HG02678 (cell line): ENCODE measurements around the gene WHRN.
A peak's percentile ranks its signal among the peaks of the same experiment; 100 is the strongest.

Experiments used
- ATAC-seq: cut with Tn5 transposase; IDR thresholded peaks from one replicate; pipeline ENCODE4 v1.9.1; 2021; ENCODE audit warnings: mild to moderate bottlenecking, moderate library complexity; ENCODE audit not compliant: unreplicated experiment

WHRN gene

DNA sequence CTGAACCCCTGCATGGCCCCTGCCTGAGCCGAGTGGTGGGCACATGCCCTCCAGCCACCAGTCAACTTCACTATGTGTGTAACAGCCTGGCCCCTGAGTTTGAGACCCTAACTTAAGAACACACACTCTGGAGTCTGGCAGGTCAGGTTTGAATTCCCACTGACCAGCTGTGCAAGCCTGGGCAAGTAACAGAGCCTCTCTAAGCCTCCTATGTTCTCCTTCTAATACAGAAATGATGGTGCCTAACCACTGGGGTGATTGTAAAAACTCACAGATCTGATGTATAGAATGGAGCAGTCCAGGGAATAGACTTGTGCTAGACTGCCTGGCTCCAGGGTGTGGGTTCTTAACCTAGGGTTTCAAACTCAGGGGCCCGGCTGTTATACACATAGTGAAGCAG, 100.7 kb downstream of the WHRN start:
- ATAC-seq = no peak

DNA sequence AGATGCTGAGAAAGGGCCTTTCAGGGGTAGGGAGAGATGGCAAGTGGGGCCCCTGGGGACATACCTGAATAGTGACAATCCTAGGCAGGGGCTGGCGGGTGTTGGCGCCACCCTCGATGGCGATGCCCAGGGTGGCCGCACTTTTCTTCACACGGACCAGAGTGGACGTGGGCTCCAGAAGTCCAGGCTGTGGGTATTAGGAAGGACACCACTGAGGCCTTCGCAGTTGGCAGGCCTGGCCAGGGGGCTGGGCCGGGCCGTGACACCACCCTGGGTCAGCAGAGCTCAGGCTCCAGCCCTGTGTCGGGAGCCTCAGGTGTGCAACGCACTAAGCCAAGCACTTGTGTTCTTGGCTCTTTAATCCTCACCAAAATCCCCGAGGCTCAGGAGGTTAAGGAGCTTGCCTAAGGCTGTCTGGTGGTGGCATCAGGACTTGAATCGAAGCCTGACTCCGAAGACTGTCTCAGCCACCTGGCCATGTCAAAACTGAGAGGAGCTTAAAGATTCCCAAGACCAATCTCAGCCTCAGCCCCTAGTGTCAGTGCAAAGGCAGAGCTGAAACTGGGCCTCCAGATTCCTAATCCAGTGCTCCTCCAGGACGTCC, 102.0 kb downstream of the WHRN start:
- ATAC-seq = no peak

DNA sequence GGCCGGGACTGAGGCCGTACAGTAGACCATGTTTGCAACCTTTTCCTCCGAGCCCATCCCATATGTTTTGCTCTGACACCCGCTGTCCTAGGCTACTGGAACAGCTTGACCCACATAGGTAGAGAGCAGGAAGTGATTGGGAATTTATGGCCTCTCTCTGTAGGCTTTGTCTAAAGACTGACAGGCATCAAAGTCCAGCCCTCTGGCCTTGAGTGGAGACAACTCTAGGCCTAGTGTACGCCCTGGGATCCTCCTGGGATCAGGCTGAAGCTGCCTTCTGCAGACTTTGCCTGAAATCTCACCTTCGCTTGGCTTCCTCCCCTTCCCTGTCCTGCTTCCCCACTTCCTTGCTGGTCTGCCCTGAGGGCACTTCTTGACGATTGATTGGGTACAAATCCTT, 103.9 kb downstream of the WHRN start:
- ATAC-seq = no peak

DNA sequence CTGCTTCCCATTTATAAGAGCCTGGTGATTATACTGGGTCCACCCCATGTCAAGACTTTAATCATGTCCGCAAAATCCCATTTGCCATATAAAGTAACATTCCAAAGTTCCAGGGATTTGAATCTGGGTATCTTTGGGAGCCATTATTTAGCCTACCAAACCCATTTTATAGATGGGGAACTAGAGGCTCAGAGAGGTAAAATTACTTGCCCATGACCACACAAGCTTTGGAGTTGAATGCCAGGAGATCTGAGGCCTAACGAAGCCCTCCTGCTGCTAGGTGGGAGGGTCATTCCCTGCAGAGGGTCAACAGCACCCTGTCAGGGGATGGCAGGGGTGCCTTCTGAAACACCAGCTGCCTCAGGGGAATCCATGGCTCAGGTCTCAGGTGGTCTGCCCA, 104.5 kb downstream of the WHRN start:
- no peak for ATAC-seq

DNA sequence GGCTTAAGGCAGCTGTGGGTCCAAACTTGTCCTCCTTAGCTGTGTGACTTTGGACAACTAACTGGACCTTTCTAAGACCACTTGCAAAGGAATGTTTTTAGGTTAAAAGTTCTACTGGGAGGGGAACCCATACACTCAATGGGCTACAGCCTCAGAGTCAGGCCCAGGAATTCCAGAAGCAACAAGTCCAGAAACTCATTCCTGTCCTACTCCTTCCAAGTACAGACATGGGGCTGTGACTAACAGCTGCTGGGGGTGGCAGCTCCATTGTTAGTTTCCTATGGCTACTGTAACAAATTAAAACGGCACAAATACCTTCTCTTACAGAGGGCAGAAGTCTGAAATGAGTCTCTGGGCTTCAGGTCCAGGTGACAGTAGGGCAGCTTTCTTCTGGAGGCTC, 105.1 kb downstream of the WHRN start:
- no peak for ATAC-seq

DNA sequence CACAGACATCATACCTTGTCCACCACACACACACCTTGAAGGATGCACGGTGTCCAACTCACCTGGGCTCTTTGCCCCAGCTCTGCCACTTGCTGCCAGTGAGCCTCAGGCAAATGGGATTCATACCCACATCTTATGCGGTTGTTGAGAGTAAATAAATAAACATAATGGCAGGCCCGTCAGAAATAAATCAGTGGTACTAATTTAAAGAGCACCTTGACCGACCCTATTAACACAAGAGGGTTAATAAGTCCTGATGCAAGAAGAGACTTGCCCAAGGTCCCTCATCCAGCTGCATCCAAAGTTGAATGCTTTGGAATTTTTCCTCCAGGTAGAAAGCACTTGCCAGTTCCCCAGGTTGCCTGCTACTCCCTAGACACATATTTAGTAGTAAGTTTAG, 105.9 kb downstream of the WHRN start:
- no peak for ATAC-seq

DNA sequence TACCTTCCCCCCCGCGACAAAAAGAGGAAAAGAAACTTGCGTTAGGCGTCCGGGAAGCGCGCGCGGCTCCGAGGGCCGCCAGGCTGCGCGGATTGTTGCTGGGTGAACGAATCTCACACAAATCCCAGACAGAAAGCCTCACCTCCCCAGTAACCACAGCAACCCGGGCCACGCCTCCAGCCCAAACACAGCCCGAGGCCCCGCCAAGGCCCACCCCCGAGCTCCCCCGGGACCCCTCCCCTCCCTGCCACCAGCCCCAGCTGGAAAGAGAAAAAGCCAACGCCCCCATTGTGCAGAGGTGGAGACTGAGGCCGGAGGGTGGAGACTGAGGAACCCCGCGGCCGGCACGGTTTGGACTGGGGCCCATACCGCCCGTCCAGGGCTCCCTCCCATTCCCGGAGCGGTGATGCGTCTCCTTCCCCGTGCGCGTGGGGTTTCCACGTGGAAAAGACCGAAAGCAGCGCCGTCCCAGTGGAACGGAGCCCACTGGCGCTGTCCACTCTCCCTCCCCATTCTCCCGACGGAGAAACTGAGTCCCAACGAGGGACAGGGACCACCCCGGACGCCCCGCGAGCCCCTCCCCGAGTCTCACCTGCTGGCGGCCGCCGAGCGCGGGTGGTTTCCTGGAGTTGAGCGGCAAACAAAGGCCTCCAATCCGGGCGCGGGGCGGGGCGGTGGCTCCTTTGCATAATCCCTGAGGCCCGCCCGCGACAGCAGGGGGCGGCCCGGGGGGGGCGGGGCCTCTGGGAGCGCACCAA, 107.2 kb downstream of the WHRN start:
- ATAC-seq = peak; percentile 79

DNA sequence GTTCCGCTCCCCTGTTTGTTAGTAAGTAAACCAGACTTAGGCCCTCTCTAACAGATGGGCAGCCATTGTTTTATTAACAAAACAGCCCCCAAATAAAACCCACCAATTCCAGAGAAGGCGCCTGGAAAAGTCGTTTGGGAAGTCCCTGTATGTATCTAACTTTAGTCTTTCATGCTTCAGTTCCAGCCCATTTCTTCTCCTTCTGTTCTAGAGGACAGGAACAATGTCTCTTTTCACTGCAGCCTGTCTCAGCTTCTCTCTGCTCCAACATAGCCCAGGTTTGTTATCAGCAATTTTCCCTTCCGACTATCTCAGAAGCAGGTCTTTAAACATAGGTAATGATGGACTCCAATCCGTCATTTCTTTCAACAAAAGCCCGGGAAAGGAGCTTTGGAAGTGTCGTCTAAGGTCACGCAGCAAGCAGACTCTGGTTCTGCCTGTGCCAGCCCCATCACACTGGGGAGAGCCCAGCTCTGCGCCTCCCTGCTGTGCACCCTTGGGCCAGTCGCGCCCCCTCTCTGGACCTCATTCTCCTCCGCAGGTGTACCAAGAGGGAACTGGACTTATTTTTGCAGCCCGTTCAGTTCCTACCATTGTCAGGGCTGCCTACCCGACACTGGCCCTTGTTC, 107.9 kb downstream of the WHRN start:
- no peak for ATAC-seq

DNA sequence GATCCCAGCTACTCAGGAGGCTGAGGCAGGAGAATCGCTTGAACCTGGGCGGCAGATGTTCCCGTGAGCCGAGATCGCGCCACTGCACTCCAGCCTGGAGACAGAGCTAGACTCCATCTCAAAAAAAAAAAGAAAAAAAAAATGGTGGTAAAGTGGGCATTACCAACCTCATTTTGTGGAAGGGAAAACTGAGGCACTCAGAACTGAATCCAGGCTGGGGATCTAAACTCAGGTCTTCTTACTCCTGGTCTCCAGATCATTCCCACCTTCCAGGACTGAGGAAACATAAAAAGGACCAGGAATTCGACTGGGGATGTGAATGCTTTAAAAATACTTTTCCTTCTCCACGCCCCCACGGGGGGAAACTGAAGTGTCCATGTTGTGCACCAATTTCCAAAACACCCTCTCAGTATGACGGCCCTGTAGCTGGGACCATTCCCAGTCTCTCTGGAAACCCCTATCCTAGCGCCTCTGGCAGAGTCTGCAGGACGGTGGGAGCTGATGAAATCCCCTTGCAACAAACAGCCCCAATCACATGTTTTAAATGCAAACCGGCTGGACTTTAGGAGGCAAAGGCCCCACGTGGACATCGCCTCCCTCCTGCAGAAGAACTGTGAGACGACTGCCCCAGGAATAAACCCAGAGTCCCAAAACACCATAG, 108.6 kb downstream of the WHRN start:
- ATAC-seq = no peak

DNA sequence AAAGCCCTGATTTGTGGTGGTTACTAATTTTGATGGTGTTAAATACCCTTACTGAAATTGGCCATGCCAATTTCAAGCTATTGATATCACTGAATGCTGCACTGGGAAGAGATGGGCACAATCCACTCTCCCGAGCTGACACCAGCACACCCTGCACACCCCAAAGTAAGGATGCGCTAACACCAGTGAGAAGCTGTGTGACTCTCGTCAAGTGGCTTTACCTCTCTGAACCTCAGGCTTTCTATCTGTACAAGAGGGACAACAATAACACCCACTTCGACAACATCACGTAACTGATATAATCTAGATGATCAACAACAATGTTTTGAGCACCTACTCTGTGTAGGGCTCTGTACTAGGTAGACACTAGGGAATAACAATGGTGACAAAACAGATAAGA, 109.5 kb downstream of the WHRN start:
- no peak for ATAC-seq

DNA sequence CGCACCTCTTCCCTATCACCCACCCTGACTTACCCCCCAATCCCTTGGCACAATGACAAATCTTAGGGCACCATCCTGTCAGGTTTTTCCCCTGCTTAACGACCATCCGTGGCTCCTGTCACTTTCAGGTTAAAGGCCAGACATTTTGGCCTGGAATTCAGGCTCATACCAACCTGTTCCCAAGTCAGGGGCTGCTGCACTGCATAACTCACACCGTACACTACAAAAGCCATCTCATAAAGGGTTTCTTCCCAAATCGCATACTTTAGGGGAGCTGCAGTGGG, 110.0 kb downstream of the WHRN start:
- ATAC-seq = no peak

DNA sequence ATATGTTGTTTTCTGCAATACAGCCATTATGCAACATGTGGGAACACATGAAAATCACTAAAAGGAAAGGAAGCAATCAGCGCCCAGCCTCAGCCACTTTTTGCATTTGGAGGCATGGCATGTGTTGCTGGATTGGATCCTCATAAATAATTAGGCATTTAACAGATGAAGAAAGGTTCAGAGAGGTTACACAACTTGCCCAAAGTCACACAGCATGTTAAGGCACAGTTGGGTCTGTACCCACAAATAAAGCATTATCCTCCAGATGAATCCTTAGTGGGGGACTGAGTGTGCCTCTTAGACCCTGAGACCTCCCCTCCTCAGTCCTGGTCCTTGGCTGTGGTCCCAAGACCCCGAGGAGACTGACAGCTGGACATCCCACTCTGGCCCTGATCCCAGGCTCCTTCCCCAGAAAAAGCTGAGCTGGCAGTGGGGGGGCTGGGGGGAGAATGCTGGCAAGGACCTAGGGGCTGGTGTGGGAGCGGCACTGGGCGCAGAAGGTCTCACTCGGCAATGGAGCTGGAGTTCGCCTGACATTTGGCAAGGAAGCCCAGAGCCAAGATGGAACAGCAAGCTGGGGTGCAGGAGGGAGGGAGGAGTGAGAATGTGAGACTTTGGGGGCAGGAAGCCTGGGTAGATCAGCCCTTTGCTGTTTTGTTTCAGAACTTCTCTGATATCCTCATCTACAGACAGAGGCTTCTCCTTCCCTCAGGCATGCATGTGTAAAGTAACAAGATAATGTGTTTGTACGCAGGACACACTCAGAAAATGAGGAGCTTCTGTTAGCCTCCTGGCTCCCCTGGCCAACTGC, 110.5 kb downstream of the WHRN start:
- no peak for ATAC-seq

DNA sequence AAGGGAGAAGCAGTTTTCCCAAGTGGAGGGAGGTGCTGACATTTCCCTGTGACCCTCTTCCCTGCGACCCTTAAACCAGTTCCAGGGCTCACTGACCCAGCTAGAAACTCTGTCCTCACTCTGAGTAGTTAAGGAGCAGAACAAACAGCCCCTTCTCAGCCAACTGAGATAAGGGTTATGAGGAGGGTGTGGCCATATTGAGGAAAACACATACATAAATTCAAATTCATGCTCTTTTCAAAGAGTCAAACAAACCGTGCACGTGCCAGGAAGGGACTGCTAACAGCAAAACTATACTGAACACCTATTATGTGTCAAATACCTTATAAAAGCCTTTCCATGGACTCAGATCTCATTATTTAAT, 112.5 kb downstream of the WHRN start:
- no peak for ATAC-seq

DNA sequence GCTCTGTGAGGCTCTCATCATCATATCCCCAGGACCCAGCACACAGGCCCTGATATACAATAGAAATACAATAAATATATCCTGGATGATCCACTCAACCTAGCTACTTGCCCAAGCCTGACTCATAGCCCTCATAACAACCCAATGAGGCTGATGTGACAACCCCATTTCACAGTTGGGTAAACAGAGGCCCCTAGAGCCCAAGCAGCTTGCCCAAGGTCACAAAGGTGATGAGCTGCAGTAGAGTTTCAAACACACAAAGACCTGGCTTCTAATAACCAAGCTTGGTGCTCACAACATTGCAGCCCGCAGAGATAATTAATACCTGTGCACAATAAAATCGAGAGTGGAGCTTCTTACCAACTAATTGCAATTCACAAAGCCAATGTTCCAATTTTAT, 114.3 kb downstream of the WHRN start:
- ATAC-seq = no peak

DNA sequence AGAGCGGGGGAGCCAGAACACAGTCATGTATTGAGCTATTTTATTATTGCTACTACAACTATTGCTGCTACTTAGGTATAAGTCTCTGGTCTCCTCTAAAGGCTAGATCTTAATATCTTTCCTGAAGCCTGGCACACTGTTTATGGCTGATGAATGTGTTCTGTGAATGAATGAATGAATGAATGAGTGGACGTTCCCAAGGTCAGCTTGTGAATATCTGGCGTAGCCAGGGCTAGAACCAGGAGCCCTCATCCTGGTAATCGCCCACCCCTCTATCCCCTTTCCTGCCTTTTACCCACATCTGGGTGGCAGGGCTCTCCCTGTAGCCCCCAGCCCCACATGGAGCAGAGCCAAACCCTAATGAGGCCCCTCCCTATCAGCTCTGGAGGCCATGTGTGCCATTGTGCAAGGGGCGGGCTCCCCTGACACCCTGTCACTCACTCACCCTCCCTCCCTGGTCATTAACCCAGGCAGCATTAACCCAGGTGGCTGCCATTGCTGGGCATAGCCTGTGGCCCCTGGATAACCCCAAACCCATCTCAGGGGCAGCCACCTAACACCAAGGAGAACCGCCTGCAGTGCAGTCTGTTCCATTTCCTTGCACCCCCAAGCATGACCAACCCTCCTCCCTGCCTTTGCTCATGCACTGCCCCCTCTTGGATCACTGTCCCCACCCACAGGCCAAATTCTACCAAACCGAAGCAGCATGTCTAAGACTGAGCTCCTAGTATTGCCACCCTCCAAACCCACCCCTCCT, 115.5 kb downstream of the WHRN start:
- ATAC-seq = no peak

DNA sequence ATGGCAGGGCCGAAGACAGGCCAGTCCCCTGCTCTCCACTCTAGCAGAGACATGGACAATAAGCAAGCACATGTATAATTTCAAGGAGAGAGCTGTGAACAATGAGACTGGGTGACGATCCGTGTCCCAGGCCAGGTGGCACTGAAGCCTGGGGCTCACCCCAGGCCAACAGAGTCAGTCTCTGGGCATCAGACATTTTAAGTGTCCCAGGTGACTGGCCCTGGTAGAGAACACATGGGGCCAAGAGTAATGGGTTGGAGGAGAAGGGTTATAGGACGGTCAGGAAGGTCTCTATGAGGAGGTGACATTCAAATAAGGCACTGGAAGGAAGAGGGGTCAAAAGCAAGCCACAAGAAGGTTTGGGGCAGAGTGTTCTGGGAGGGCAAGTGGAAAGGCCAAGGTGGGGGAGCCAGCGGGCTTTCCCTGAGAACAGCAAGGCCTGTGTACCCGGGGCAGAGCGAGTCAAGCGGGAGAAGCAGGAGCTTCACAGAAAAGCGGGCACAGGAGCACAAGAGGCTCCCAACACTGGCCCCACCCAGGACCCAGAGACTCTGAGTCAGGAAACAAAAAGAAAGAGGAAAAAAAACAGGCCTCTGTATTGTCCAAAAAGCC, 116.4 kb downstream of the WHRN start:
- ATAC-seq = no peak

DNA sequence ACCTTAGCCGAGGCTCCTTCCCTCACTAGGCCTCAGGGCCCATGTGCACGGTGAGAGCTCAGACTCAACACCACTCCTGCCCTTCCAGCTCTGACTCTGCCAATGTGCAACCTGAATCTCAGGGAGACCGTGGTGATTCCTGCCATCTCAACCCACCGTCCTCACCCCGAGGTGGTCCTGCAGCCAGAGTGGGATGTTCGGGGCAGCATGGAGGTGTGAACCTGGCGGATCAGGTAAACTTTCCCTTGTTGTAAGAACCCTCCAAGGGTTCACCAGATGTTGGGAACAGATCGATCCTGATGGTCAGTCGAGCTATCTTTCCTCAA, 117.0 kb downstream of the WHRN start:
- no peak for ATAC-seq

DNA sequence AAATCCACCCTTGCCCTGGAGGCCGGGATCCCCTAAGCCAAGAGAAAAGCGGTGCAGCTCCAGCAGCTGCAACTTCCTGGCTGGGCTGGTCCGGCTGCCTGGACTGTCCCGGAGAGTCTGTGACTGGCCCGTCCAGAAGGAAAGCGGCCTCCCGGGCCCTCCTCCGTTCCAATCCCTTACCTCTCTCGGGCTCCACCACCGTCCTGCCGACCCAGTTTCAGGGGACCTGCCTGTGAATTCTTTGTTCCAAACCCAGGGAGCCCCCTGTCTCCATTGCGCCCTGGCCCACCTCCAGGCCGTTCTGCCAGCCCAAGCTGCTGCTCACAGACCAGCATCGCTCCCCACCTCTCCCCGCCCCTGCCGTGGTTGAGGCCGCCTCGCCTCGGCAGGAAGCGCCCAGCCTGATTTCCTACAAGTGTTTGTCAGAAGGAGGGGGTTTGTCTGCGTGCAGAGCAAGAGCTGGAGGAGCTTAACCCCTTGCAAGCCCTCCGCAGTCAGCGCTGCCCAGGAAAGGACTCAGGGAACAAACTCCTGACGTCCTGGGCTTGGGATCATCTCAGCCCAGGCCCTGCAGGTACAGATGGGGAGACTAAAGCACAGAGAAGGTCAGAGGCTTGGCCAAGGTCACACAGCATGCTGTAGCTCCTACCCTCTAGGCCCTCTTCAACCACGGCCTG, 117.5 kb downstream of the WHRN start, which contains the start of gene AKNA:
Gene AKNA, minus strand, starts transcription at position 303 of the 677 bp plus-strand sequence. CDS start 6,649 bp downstream, outside the sequence.
- peak; percentile 32 for ATAC-seq

DNA sequence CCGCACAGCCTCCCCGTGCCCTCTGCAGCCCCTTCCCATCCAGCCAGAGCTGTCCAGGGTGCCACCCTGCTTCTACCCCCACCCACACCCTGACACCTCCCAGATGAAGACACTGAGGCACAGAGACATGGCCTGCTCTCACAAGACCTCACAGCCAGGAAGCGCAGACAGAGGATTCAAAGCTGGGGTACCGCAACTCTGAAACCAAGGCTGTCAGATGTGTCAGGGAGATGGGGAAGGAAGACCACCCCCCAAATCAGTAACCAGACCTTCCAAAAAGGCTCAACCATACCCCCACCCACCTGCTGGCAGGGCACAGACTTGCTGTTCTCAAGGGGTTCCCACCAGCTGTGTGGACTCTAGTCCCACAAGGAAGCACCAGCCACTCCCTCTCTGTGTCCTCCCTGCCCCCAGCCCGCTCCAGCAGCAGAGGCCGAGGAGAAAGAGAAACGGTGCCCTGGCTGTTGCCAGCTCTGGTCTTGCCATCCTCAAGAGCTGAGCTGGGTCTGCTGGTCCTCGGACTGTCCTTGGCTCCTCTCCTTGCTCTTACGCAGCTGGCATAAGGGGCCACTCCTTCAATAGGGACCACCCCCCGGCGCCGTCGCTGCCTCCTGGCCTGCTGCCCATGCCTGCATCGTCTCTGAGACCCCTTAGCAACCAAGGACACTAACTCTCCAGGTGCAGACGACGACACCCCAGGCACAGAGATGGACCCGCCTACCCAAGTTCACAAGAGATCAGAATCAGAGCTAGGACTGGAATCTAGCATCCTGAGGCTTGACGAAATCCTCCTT, 118.2 kb downstream of the WHRN start:
- ATAC-seq = no peak
